ENCODE results near the gene HEMK1. TPM values are rescaled to one million over a fixed set of nuclear protein-coding genes. Genes with fewer than 3 reads are reported as not detected.

The HEMK1 gene
- total RNA-seq, 6 donors from 2014 or later = 5.0 to 25.3 (median 9.6) TPM

GRCh38 chr3:50531201-50531600, 38.1 kb upstream of the HEMK1 start:
- Histone ChIP-seq H3K4me1 (peaks cover 3 to 4% (median 3%) of the 10 kb centered on the region in 4 donors), H3K4me3 (no peak overlapping the region), H3K27ac (no peak overlapping the region), H3K27me3 (no peaks in the 10 kb centered on the region), H3K36me3 (no peaks in the 10 kb centered on the region), H3K9me3 (no peaks in the 10 kb centered on the region)
- TF ChIP-seq POLR2A (IDR thresholded peaks at IDR 0.05) (no peak), EP300 (IDR thresholded peaks at IDR 0.05) (no peak), POLR2AphosphoS5 (IDR thresholded peaks at IDR 0.05) (no peak)
- TF ChIP-seq, protein P1, sequence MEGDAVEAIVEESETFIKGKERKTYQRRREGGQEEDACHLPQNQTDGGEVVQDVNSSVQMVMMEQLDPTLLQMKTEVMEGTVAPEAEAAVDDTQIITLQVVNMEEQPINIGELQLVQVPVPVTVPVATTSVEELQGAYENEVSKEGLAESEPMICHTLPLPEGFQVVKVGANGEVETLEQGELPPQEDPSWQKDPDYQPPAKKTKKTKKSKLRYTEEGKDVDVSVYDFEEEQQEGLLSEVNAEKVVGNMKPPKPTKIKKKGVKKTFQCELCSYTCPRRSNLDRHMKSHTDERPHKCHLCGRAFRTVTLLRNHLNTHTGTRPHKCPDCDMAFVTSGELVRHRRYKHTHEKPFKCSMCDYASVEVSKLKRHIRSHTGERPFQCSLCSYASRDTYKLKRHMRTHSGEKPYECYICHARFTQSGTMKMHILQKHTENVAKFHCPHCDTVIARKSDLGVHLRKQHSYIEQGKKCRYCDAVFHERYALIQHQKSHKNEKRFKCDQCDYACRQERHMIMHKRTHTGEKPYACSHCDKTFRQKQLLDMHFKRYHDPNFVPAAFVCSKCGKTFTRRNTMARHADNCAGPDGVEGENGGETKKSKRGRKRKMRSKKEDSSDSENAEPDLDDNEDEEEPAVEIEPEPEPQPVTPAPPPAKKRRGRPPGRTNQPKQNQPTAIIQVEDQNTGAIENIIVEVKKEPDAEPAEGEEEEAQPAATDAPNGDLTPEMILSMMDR (IDR thresholded peaks at IDR 0.05) = no peak
- no peak for DNase-seq
- ATAC-seq (ENCODE audit: low FRiP score in 2 of 2) = no peak
- 89 to 95% methylated on average over 3 to 4 of the region's 4 CpGs for WGBS, 2 donors

- no peak for DNase-seq
- H3K36me3 ChIP-seq = no peaks in the 10 kb centered on the region
- H3K4me1 ChIP-seq = peaks cover 3 to 4% (median 3%) of the 10 kb centered on the region in 4 donors
- H3K4me3 ChIP-seq = no peak overlapping the region
- no peak overlapping the region for H3K27ac ChIP-seq
- no peaks in the 10 kb centered on the region for H3K9me3 ChIP-seq
- whole genome bisulfite sequencing, 2 donors = 84 to 89% methylated on average over 9 of the region's 9 CpGs
- TF ChIP-seq EP300 (IDR thresholded peaks at IDR 0.05) = no peak
- no peak for TF ChIP-seq POLR2AphosphoS5 (IDR thresholded peaks at IDR 0.05)
- TF ChIP-seq, protein P1 (IDR thresholded peaks at IDR 0.05) = no peak
- TF ChIP-seq POLR2A (IDR thresholded peaks at IDR 0.05) = no peak
- H3K27me3 ChIP-seq = no peaks in the 10 kb centered on the region
- ATAC-seq (ENCODE audit: low FRiP score in 2 of 2) = no peak
Observed at GRCh38 chr3:50532062-50532705, 37.1 kb upstream of the HEMK1 start.

GRCh38 chr3:50533316-50533715, 36.0 kb upstream of the HEMK1 start:
- Histone ChIP-seq H3K36me3 (no peaks in the 10 kb centered on the region), H3K4me1 (peaks cover 3 to 4% (median 3%) of the 10 kb centered on the region in 4 donors), H3K4me3 (no peak overlapping the region), H3K9me3 (no peaks in the 10 kb centered on the region), H3K27ac (no peak overlapping the region), H3K27me3 (no peaks in the 10 kb centered on the region)
- no peak for TF ChIP-seq POLR2A (IDR thresholded peaks at IDR 0.05)
- TF ChIP-seq, protein P1 (IDR thresholded peaks at IDR 0.05) = no peak
- TF ChIP-seq EP300 (IDR thresholded peaks at IDR 0.05) = no peak
- TF ChIP-seq POLR2AphosphoS5 (IDR thresholded peaks at IDR 0.05) = no peak
- 81 to 82% methylated on average over 13 of the region's 13 CpGs for WGBS, 2 donors
- ATAC-seq (ENCODE audit: low FRiP score in 2 of 2) (no peak), DNase-seq (no peak)

GRCh38 chr3:50533807-50534461, 35.4 kb upstream of the HEMK1 start:
- DNase-seq = no peak

More at GRCh38 chr3:50533807-50534461, 35.4 kb upstream of the HEMK1 start:
- no peaks in the 10 kb centered on the region for H3K9me3 ChIP-seq
- no peak for TF ChIP-seq POLR2AphosphoS5 (IDR thresholded peaks at IDR 0.05)
- TF ChIP-seq POLR2A (IDR thresholded peaks at IDR 0.05) = no peak
- no peak for TF ChIP-seq EP300 (IDR thresholded peaks at IDR 0.05)
- TF ChIP-seq, protein P1 (IDR thresholded peaks at IDR 0.05) = no peak
- 75 to 85% methylated on average over 9 of the region's 9 CpGs for WGBS, 2 donors
- H3K27me3 ChIP-seq = no peaks in the 10 kb centered on the region
- no peak overlapping the region for H3K27ac ChIP-seq
- ATAC-seq (ENCODE audit: low FRiP score in 2 of 2) = no peak
- no peaks in the 10 kb centered on the region for H3K36me3 ChIP-seq
- H3K4me3 ChIP-seq = no peak overlapping the region
- peaks cover 3 to 4% (median 3%) of the 10 kb centered on the region in 4 donors for H3K4me1 ChIP-seq

Measured in upper lobe of left lung (tissue), 6 donors.